SU-DHL-6 (cell line): ENCODE measurements around the gene TAL1.

Experiments used
- H2AFZ ChIP-seq: fragments of 200-600 bp; sonication (generic); 2 replicates; pipeline ENCODE4 v1.6.1; 2014; ENCODE audit warnings: low read depth, mild to moderate bottlenecking, moderate library complexity, mixed read lengths, antibody characterized with exemption, low read length; ENCODE audit not compliant: severe bottlenecking
- H3F3A ChIP-seq: fragments of 200-600 bp; shearing (Covaris generic); 2 replicates; pipeline ENCODE4 v1.6.0; 2016; ENCODE audit warnings: antibody characterized with exemption, mild to moderate bottlenecking; ENCODE audit not compliant: insufficient read depth
- H3K27ac ChIP-seq: fragments of 200-600 bp; sonication (generic); 2 replicates; pipeline ENCODE4 v1.5.1; 2016; ENCODE audit warnings: low read depth, mild to moderate bottlenecking, low read length, moderate library complexity, mixed read lengths
- H3K27me3 ChIP-seq: fragments of 200-600 bp; sonication (generic), shearing (Covaris generic); 2 replicates; pipeline ENCODE4 v1.6.0; 2014; ENCODE audit warnings: mild to moderate bottlenecking, low read length
- H3K36me3 ChIP-seq: fragments of 200-600 bp; sonication (generic); 2 replicates; pipeline ENCODE4 v1.6.1; 2014; ENCODE audit warnings: mild to moderate bottlenecking, low read length, mixed read lengths
- H3K4me2 ChIP-seq: fragments of 300-600, 200-600 bp; shearing (Covaris generic), sonication (generic); 2 replicates; pipeline ENCODE4 v1.6.0; 2014; ENCODE audit warnings: low read length, low read depth, mild to moderate bottlenecking; ENCODE audit not compliant: poor library complexity, severe bottlenecking
- H3K4me3 ChIP-seq: fragments of 200-600 bp; sonication (generic); 2 replicates; pipeline ENCODE4 v1.5.1; 2014; ENCODE audit warnings: antibody characterized with exemption, low read length, mild to moderate bottlenecking, mixed read lengths; ENCODE audit not compliant: insufficient read depth, poor library complexity, severe bottlenecking
- H3K79me2 ChIP-seq: fragments of 200-600 bp; sonication (generic); 2 replicates; pipeline ENCODE4 v1.6.1; 2014; ENCODE audit warnings: mild to moderate bottlenecking, low read length, moderate library complexity; ENCODE audit not compliant: insufficient read depth
- H3K9ac ChIP-seq: fragments of 200-600 bp; sonication (generic); 2 replicates; pipeline ENCODE4 v1.7.0; 2014; ENCODE audit warnings: mild to moderate bottlenecking, low read length
- H3K9me2 ChIP-seq: fragments of 200-600 bp; sonication (generic); replicated peaks from 2 replicates; pipeline ENCODE4 v1.6.1; 2014; ENCODE audit warnings: low read length; ENCODE audit not compliant: insufficient read depth
- H3K9me3 ChIP-seq: fragments of 200-600 bp; sonication (generic); 2 replicates; pipeline ENCODE4 v1.6.1; 2014; ENCODE audit warnings: low read length, mixed read lengths; ENCODE audit not compliant: insufficient read depth
- H4K20me1 ChIP-seq: fragments of 200-600 bp; sonication (generic); 2 replicates; pipeline ENCODE4 v1.6.1; 2014; ENCODE audit warnings: low read depth, mild to moderate bottlenecking, antibody characterized with exemption, low read length, moderate library complexity, mixed read lengths
- CTCF ChIP-seq: fragments of 200-600 bp; sonication (generic); IDR thresholded peaks from one replicate; pipeline ENCODE4 v1.5.1; 2017; ENCODE audit warnings: antibody characterized with exemption, mild to moderate bottlenecking, low read length, moderate library complexity; ENCODE audit not compliant: insufficient read depth, poor library complexity, severe bottlenecking
- EZH2phosphoT487 ChIP-seq: fragments of 200-600 bp; sonication (generic), shearing (Covaris generic); conservative IDR thresholded peaks from 2 replicates; pipeline ENCODE4 v1.6.1; 2018; ENCODE audit warnings: mild to moderate bottlenecking, antibody characterized with exemption, low read length, moderate library complexity, mixed read lengths

Gene TAL1

GRCh38 chr1:47228644-47229030 lies 3.4 kb downstream of the TAL1 start:
- no peak overlapping the region for H2AFZ ChIP-seq
- no peaks in the 10 kb centered on the region for H3K27me3 ChIP-seq
- no peak for TF ChIP-seq CTCF
- no peak for TF ChIP-seq EZH2phosphoT487
- H4K20me1 ChIP-seq = no peaks in the 10 kb centered on the region
- H3K4me2 ChIP-seq = no peak overlapping the region
- H3K4me3 ChIP-seq = no peak overlapping the region
- no peaks in the 10 kb centered on the region for H3F3A ChIP-seq
- no peak overlapping the region for H3K27ac ChIP-seq
- no peaks in the 10 kb centered on the region for H3K79me2 ChIP-seq
- no peaks in the 10 kb centered on the region for H3K9me2 ChIP-seq
- no peak overlapping the region for H3K9ac ChIP-seq
- H3K36me3 ChIP-seq = no peaks in the 10 kb centered on the region
- no peaks in the 10 kb centered on the region for H3K9me3 ChIP-seq

DNA sequence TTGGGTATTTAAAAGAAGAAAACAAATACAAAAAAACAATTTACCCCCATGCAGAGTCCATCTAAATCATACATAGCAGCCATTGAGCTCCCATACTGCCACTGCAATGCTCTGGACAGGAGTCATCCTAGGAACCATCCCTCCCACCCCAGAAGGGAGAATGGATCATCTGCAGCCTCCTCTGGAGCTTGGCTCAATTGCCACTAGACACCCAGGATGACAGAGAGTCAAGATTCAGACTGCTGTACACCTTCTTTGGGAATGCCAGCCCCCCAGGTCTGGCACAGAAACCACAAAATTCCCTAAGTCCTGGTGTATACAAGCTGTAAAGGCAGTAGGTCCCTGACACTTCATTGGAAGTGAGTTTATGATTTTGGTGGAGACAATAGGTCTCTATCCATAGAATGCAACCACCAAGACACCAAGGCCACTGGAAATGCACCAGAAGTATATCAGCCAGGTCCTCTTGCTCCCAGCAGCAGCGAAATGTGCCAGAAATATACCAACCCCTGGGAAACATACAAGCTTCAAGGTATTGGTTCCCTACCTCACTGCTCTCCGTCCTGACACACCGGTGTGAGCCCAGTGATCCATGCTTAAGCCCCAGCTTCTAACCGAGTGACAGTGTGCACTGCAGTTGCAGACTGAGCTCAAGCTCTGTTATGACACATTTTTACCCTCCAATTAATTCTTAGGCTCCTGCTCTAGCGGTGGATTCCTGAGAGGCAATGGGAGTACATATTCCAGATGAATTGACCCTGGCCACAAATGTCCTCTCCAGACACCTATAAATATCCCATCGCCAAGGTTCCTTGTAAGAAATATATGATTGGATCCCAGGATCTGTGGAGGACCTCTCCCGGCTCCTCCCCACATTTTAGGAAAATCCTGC lies 4.4 kb downstream of the TAL1 start:
- Histone ChIP-seq H2AFZ (no peak overlapping the region), H3K79me2 (no peaks in the 10 kb centered on the region), H3K4me2 (no peak overlapping the region), H3K27me3 (no peaks in the 10 kb centered on the region), H3K9ac (no peak overlapping the region), H3K9me2 (no peaks in the 10 kb centered on the region), H3K36me3 (no peaks in the 10 kb centered on the region), H3K4me3 (no peak overlapping the region), H3F3A (no peaks in the 10 kb centered on the region), H3K27ac (no peak overlapping the region), H4K20me1 (no peaks in the 10 kb centered on the region), H3K9me3 (no peaks in the 10 kb centered on the region)
- TF ChIP-seq EZH2phosphoT487 (no peak), CTCF (no peak)

DNA sequence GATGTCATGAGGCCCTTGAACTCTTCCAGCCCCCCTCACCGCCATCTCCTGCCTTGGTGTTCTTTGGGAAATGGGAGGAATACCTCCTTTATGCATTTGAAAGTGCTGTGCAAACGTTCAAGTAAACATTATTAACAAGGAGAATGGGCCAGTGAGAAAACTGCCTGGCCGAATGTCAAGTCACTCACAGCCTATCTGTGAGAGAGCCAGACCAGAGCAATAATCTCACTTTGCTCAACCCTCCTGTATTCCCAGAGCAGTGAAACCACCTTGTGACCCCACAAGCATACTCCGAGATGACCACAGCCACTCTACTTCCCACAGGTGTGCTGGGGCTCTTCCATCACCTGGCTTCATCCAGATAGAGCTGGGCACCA lies 5.2 kb downstream of the TAL1 start:
- no peaks in the 10 kb centered on the region for H4K20me1 ChIP-seq
- no peak overlapping the region for H3K9ac ChIP-seq
- no peaks in the 10 kb centered on the region for H3K9me2 ChIP-seq
- no peak overlapping the region for H2AFZ ChIP-seq
- H3K4me3 ChIP-seq = no peak overlapping the region
- no peaks in the 10 kb centered on the region for H3K27me3 ChIP-seq
- H3F3A ChIP-seq = no peaks in the 10 kb centered on the region
- TF ChIP-seq CTCF (no peak), EZH2phosphoT487 (no peak)
- H3K27ac ChIP-seq = no peak overlapping the region
- H3K36me3 ChIP-seq = no peaks in the 10 kb centered on the region
- no peak overlapping the region for H3K4me2 ChIP-seq
- H3K79me2 ChIP-seq = no peaks in the 10 kb centered on the region
- H3K9me3 ChIP-seq = no peaks in the 10 kb centered on the region
